ENCODE data around the gene LAMA3.

LAMA3 gene

DNA sequence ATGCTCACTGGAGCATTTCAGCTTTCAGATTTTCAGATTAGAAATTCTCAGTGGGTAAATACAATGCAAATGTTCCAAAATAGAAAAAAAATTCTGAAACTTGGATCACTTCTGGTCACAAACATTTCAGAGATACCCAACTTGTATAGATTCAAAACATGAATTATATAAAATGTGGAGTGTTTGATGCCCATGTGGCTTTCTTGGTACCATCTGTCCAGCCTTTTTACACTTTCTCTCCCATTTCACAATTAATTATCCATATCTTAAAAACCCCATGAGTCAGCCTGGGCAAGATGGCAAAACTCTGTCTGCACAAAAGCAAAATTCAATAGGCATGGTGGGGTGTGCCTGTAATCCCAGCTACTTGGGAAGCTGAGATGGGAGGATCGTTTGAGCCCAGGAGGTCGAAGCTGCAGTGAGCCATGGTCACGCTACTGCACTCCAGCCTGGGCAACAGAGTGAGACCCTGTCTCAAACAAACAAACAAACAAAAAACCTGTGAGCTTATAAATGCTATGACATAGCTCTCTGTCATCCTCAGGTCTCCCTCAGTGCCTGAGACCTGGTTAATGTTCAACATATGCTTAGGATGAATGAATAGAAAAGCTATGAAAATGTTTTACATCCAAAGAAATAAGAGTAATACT, 179.0 kb downstream of the LAMA3 start:
- Histone ChIP-seq H3K27me3 (ENCODE audit: control insufficient read depth, insufficient read depth, low read length) (no peaks in the 10 kb centered on the region), H3K9me3 (ENCODE audit: control insufficient read depth, insufficient read depth, low read length) (no peaks in the 10 kb centered on the region), H3K4me1 (ENCODE audit: control insufficient read depth, insufficient read depth, low read length) (peaks cover 15% of the 10 kb centered on the region; the same call in 1 of the 2 replicates), H3K36me3 (ENCODE audit: control insufficient read depth, insufficient read depth, low read length) (no peaks in the 10 kb centered on the region), H3K27ac (ENCODE audit: low read depth, low read length) (no peak overlapping the region), H3K4me3 (ENCODE audit: low read depth, low read length) (no peak overlapping the region), H3K9ac (ENCODE audit: low read depth, low read length) (no peak overlapping the region)

DNA sequence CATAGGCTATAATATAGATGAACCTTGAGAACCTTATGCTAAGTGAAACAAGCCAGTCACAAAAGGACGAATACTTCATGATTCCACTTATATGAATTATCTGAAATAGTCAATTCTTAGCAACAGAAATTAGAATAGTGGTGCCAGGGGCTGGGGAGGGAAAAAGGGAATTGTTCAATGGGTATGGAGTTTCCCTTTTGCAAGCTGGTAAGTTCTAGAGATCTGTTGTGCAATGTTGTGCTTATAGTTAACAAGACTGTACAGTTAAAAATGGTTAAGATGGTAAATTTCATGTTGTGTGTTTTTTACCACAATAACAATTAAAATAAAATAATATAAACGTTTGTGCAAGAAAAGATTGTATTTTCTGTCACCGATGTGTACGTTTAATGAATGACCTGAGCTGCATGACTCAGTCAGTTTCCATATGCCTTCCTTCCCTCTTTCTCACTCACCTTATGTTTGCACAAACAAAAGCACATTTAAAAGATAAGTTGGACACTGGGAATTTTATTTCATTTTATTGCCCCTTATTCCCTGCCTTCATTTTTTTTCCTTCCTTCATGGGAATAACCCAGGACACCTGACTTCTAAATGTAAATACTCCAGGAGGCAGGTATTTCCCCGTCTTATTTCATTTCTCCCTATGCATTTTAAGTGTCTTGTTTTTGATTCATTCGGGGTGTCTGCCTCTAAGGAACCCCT, 181.6 kb downstream of the LAMA3 start:
- no peaks in the 10 kb centered on the region for H3K36me3 ChIP-seq (ENCODE audit: control insufficient read depth, insufficient read depth, low read length)
- no peak overlapping the region for H3K27ac ChIP-seq (ENCODE audit: low read depth, low read length)
- H3K9ac ChIP-seq (ENCODE audit: low read depth, low read length): no peak overlapping the region
- H3K27me3 ChIP-seq (ENCODE audit: control insufficient read depth, insufficient read depth, low read length): no peaks in the 10 kb centered on the region
- H3K4me3 ChIP-seq (ENCODE audit: low read depth, low read length): no peak overlapping the region
- no peaks in the 10 kb centered on the region for H3K9me3 ChIP-seq (ENCODE audit: control insufficient read depth, insufficient read depth, low read length)
- H3K4me1 ChIP-seq (ENCODE audit: control insufficient read depth, insufficient read depth, low read length): peaks cover 20% of the 10 kb centered on the region

DNA sequence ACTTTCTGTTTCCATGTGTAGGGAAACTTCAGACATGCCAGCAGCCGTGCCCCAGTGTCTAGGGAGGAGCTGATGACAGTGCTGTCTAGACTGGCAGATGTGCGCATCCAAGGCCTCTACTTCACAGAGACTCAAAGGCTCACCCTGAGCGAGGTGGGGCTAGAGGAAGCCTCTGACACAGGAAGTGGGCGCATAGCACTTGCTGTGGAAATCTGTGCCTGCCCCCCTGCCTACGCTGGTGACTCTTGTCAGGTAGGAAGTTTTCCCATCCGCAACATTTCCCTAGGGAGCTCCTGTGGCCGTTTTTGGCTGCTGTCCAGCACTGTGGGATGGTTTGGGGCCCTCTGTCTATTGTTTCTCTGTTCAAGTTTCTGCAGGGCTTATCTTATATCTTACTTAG, 182.2 kb downstream of the LAMA3 start:
- no peaks in the 10 kb centered on the region for H3K27me3 ChIP-seq (ENCODE audit: control insufficient read depth, insufficient read depth, low read length)
- no peak overlapping the region for H3K27ac ChIP-seq (ENCODE audit: low read depth, low read length)
- no peak overlapping the region for H3K9ac ChIP-seq (ENCODE audit: low read depth, low read length)
- no peak overlapping the region for H3K4me3 ChIP-seq (ENCODE audit: low read depth, low read length)
- no peaks in the 10 kb centered on the region for H3K9me3 ChIP-seq (ENCODE audit: control insufficient read depth, insufficient read depth, low read length)
- H3K4me1 ChIP-seq (ENCODE audit: control insufficient read depth, insufficient read depth, low read length): peaks cover 20% of the 10 kb centered on the region
- H3K36me3 ChIP-seq (ENCODE audit: control insufficient read depth, insufficient read depth, low read length): no peaks in the 10 kb centered on the region

DNA sequence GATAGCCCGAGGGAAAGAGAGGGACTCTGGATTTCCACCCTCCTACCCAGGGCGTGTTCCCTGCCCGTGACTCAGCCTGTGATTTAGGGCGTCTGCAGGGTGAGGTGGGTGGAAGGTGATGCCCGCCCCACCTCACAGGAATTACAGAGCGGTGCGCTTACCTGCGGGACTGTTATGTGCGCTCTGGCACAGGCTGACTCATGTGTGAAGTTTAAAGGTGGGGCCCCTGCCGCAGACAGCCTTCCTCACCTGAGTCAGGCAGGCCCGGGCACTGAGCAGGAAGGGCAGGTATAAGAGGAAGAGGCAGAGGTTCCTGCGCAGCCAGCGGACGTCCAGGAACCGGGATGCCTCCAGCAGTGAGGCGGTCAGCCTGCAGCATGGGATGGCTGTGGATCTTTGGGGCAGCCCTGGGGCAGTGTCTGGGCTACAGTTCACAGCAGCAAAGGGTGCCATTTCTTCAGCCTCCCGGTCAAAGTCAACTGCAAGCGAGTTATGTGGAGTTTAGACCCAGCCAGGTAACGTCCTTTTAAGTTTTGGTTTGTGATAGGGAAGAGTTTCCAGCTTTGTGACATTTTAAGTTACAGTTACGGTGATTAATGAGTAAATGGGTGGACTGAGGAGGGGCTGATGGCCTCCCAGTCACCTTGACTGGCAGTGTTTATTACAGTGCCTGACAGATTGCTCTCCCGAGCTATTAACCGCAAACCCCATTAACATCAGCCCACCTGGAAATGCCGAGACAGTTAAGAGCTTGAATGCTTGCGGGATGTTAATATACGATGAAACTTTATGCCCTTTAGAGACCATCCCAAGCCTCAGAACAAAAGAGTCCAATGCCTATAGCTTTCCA, 183.7 kb downstream of the LAMA3 start:
- Histone ChIP-seq H3K36me3 (ENCODE audit: control insufficient read depth, insufficient read depth, low read length) (no peaks in the 10 kb centered on the region), H3K4me1 (ENCODE audit: control insufficient read depth, insufficient read depth, low read length) (peaks cover 20% of the 10 kb centered on the region), H3K9ac (ENCODE audit: low read depth, low read length) (no peak overlapping the region), H3K27ac (ENCODE audit: low read depth, low read length) (no peak overlapping the region), H3K9me3 (ENCODE audit: control insufficient read depth, insufficient read depth, low read length) (no peaks in the 10 kb centered on the region), H3K27me3 (ENCODE audit: control insufficient read depth, insufficient read depth, low read length) (no peaks in the 10 kb centered on the region), H3K4me3 (ENCODE audit: low read depth, low read length) (no peak overlapping the region)

DNA sequence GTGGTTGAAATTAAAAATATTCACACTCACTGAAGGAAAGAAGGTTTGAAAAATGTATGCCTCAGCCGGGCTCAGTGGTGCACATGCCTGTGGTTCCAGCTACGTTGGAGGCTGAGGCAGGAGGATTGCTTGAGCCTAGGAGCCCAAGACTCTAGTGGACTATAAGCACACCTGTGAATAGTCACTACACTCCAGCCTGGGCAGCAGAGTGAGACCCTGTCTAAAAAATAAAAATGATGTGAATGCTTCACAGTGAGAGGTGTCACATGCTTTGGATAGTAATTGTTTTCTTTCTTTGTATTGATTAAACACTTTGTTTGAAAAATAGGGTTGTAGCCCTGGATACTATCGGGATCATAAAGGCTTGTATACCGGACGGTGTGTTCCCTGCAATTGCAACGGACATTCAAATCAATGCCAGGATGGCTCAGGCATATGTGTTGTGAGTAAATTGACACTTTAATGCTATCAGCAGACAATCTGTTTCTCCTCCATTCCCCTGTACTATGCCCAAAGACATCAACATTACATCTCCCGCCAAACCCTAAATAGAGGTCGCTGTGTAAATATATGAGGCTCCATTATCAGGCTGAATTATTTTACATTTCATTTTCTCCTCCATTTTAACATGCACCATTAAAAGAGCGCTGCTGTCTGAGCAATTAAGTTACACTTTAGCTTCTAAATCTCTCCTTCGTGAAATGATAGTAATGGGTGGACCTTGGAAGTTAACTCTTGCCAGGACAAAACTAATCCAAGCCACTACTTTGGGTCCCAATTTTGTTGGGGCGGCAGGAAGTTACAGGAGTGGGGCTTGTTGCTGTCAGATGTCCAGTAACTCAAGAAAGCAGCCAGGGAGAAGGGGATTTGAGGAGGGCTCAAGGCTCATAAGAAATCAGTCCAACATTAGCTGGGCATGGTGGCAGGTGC, 187.0 kb downstream of the LAMA3 start:
- H3K4me3 ChIP-seq (ENCODE audit: low read depth, low read length): no peak overlapping the region
- no peaks in the 10 kb centered on the region for H3K9me3 ChIP-seq (ENCODE audit: control insufficient read depth, insufficient read depth, low read length)
- no peak overlapping the region for H3K9ac ChIP-seq (ENCODE audit: low read depth, low read length)
- no peak overlapping the region for H3K27ac ChIP-seq (ENCODE audit: low read depth, low read length)
- H3K36me3 ChIP-seq (ENCODE audit: control insufficient read depth, insufficient read depth, low read length): no peaks in the 10 kb centered on the region
- peaks cover 19% of the 10 kb centered on the region for H3K4me1 ChIP-seq (ENCODE audit: control insufficient read depth, insufficient read depth, low read length)
- no peaks in the 10 kb centered on the region for H3K27me3 ChIP-seq (ENCODE audit: control insufficient read depth, insufficient read depth, low read length)

DNA sequence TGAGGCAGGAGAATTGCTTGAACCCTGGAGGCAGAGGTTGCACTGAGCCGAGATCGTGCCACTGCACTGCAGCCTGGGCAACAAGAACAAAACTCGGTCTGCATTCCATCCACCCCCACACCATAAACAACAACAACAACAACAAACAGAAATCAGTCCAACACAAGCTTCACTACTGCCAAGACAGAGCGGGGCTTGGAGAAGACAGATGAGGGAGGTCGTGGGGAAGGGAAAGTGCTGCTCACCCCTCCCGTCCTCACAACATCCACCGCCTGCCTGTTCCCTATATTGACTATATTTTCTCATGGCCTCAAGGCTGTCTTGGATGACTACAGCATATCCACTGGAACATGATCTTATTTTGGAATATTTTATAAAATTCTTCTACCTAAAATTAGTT, 187.7 kb downstream of the LAMA3 start:
- no peaks in the 10 kb centered on the region for H3K36me3 ChIP-seq (ENCODE audit: control insufficient read depth, insufficient read depth, low read length)
- H3K9me3 ChIP-seq (ENCODE audit: control insufficient read depth, insufficient read depth, low read length): no peaks in the 10 kb centered on the region
- H3K27me3 ChIP-seq (ENCODE audit: control insufficient read depth, insufficient read depth, low read length): no peaks in the 10 kb centered on the region
- peaks cover 16% of the 10 kb centered on the region for H3K4me1 ChIP-seq (ENCODE audit: control insufficient read depth, insufficient read depth, low read length)
- H3K27ac ChIP-seq (ENCODE audit: low read depth, low read length): no peak overlapping the region
- H3K4me3 ChIP-seq (ENCODE audit: low read depth, low read length): no peak overlapping the region
- no peak overlapping the region for H3K9ac ChIP-seq (ENCODE audit: low read depth, low read length)

DNA sequence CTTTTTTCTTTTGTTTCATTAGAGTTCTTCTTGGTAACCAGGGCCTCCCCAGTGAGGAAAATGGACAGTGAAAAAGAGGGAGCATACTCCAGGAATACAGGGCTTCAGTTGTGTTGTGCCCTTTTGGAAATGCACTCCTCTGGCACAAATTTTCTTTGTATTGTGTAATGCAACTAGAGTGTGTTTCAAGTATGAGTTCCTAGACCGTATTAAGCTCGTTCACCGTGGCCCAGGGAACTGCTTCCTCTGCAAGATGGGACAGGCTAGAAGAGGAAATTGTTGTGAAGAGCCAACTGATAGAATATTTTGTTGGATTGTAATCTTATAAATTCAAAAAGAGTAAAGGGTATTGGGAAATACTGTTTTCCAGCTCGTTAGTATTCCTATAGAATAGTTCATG, 188.1 kb downstream of the LAMA3 start:
- Histone ChIP-seq H3K36me3 (ENCODE audit: control insufficient read depth, insufficient read depth, low read length) (no peaks in the 10 kb centered on the region), H3K9me3 (ENCODE audit: control insufficient read depth, insufficient read depth, low read length) (no peaks in the 10 kb centered on the region), H3K9ac (ENCODE audit: low read depth, low read length) (no peak overlapping the region), H3K27me3 (ENCODE audit: control insufficient read depth, insufficient read depth, low read length) (no peaks in the 10 kb centered on the region), H3K4me3 (ENCODE audit: low read depth, low read length) (no peak overlapping the region), H3K4me1 (ENCODE audit: control insufficient read depth, insufficient read depth, low read length) (peaks cover 14% of the 10 kb centered on the region), H3K27ac (ENCODE audit: low read depth, low read length) (no peak overlapping the region)

DNA sequence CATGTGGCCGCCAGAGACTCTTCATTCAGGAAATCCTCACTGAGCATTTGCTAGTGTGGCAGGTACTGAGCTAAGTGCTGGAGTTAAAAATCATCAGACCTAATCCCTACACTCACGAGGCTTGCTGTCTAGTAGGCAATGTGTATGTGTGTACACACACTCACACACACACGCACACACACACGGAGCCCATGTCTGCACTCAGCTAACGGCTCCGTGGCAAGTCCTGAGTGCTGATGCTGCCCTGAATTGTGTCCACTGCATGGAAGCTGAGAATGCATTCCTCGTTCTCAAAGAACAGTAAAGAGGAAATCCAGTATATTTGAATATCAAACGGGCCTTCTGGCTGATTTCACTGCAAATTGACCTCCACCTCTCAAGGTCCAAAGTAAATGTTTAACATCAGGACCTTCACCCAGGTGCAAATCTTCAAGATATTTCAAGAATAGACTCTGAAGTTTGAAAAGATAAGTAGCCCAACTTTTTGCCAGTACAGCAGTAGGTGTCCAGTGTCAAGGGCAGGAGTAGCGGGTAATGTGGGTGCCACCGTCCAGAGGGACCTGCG, 189.2 kb downstream of the LAMA3 start:
- H3K9ac ChIP-seq (ENCODE audit: low read depth, low read length): no peak overlapping the region
- H3K27ac ChIP-seq (ENCODE audit: low read depth, low read length): no peak overlapping the region
- peaks cover 3% of the 10 kb centered on the region for H3K4me1 ChIP-seq (ENCODE audit: control insufficient read depth, insufficient read depth, low read length)
- no peaks in the 10 kb centered on the region for H3K9me3 ChIP-seq (ENCODE audit: control insufficient read depth, insufficient read depth, low read length)
- H3K4me3 ChIP-seq (ENCODE audit: low read depth, low read length): no peak overlapping the region
- no peaks in the 10 kb centered on the region for H3K36me3 ChIP-seq (ENCODE audit: control insufficient read depth, insufficient read depth, low read length)
- H3K27me3 ChIP-seq (ENCODE audit: control insufficient read depth, insufficient read depth, low read length): no peaks in the 10 kb centered on the region

DNA sequence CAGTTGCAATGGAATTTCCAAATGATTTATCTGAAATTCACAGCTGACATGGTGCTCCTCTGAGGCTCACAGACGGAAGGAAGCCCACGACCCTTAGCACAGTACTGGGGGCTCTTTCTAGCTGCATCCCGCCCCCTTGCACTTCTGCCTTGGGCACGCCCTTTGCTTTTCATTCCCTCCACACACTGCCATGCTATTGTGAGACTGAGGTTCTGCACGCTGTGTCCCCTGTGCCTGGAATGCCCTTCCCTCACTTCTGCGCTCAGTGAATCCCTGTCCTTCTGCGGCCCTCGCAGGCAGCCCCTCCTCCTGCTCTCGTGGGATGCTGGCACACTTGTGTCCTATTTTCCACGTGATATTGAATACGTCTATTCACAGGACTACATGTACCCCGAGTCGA, 189.9 kb downstream of the LAMA3 start:
- Histone ChIP-seq H3K27ac (ENCODE audit: low read depth, low read length) (no peak overlapping the region), H3K27me3 (ENCODE audit: control insufficient read depth, insufficient read depth, low read length) (no peaks in the 10 kb centered on the region), H3K4me1 (ENCODE audit: control insufficient read depth, insufficient read depth, low read length) (peaks cover 1% of the 10 kb centered on the region; the same call in 1 of the 2 replicates), H3K36me3 (ENCODE audit: control insufficient read depth, insufficient read depth, low read length) (no peaks in the 10 kb centered on the region), H3K9ac (ENCODE audit: low read depth, low read length) (no peak overlapping the region), H3K4me3 (ENCODE audit: low read depth, low read length) (no peak overlapping the region), H3K9me3 (ENCODE audit: control insufficient read depth, insufficient read depth, low read length) (no peaks in the 10 kb centered on the region)

DNA sequence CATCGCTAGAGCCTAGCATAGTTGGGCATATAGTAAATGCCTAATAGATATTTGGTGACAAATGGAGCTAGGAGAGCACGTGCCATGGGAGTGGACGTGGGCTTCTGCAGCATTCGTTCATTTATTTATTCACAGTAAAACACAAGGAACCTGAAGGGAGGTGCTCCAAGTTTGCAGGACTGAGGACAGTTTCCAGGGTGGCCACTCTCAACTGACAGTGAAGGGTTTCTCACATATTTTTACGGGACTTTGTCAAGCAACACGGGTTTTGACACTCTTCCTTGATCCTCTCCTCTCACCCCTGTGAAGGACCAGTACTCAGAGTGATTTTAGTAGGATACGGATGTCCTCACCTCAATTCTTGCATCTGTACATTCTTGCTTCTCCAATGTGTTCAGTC, 190.3 kb downstream of the LAMA3 start:
- peaks cover 6% of the 10 kb centered on the region for H3K4me1 ChIP-seq (ENCODE audit: control insufficient read depth, insufficient read depth, low read length)
- H3K9me3 ChIP-seq (ENCODE audit: control insufficient read depth, insufficient read depth, low read length): no peaks in the 10 kb centered on the region
- no peak overlapping the region for H3K9ac ChIP-seq (ENCODE audit: low read depth, low read length)
- H3K27ac ChIP-seq (ENCODE audit: low read depth, low read length): no peak overlapping the region
- no peak overlapping the region for H3K4me3 ChIP-seq (ENCODE audit: low read depth, low read length)
- no peaks in the 10 kb centered on the region for H3K27me3 ChIP-seq (ENCODE audit: control insufficient read depth, insufficient read depth, low read length)
- no peaks in the 10 kb centered on the region for H3K36me3 ChIP-seq (ENCODE audit: control insufficient read depth, insufficient read depth, low read length)

All from HUES48 (cell line).